Activated naive CD8-positive, alpha-beta T cell treated with anti-CD3 and anti-CD28 coated beads, Interleukin-2, amount 50 U/mL, for 16 hours (primary cell): ENCODE data around the gene ARID3C.

Source experiments
- DNase-seq: peaks from one replicate; pipeline ENCODE4 v3.0.0-alpha.2; 2020; ENCODE audit warnings: low read depth, low spot score

Gene ARID3C

DNA sequence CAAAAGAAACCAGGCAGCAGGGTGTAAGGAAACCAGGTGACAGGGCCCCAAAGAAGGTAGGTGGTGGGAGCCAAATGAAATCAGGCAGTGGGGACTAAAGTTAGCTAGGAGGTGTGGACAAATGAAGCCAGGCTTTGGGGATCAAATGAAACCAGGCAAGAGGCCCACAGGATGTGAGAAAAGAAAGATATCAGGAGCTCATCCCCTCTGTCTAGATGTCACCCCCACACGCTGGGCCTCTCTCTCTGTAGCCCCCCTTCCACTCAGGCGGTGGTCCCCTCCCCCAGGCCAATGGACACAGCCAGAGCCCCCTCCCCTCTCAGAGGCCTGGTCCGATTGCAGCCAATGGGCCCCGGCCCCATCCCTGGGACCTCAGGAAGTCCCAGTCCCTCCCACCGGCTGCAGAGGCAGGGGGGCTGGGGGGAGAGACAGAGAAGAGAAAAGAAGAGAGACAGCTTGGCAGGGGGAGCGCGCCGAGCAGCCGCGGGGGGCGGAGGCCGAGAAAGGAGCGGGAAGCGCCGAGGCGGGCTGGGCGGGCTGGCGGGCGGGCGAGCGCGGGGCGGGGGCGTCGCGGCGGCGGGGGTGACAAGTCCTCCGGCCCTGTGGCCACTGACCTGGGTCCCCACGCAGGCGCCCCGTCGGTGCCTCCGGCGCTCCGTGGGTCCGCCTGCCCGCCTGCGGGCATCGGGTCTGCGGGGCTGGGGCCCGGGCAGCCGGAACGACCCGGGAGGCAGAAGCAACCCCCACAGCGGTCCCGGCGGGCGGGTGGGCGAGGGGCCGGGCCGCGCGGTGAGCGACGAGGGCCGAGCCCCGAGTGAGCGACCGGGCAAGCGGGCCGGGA, 51.2 kb downstream of the ARID3C start:
- DNase-seq, result no peak

DNA sequence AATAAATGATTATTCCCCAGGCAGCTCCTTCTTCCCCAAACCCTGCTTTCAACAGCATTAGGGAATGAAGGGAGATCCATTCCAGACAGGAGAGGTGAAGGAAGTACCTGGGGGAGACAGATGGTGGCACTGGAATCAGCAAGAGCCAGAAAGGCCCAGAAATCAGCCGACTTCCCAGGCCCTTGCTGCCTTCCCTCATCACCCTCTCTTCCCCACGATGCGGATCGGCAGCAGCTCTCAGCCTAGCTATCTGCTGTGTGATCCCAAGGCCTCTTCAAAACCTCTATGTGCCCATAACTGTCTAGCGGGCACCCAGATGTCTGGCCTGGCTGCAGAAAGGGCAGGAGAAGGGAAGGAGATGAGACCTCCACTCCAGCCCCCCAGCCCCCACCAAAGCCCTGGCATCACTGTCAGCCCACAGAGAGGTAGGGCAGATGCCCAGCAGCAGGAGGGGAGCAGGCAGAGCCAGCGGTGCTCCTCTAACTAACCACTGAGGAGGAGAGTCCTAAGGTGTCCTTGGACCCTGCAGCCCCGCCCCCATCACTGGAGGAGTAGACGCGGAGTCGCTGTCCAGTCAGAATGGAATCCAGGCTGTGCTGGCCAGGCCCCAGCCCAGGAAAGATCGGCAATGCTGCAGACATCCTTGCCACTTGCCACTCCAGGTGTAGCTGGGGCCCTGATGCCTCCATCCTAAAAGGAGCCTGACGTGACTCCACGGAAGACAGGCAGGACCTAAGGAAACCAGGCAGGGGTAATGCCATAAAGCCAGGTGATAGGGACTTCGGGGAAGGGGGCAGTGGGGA, 52.1 kb downstream of the ARID3C start:
- DNase-seq, result no peak

DNA sequence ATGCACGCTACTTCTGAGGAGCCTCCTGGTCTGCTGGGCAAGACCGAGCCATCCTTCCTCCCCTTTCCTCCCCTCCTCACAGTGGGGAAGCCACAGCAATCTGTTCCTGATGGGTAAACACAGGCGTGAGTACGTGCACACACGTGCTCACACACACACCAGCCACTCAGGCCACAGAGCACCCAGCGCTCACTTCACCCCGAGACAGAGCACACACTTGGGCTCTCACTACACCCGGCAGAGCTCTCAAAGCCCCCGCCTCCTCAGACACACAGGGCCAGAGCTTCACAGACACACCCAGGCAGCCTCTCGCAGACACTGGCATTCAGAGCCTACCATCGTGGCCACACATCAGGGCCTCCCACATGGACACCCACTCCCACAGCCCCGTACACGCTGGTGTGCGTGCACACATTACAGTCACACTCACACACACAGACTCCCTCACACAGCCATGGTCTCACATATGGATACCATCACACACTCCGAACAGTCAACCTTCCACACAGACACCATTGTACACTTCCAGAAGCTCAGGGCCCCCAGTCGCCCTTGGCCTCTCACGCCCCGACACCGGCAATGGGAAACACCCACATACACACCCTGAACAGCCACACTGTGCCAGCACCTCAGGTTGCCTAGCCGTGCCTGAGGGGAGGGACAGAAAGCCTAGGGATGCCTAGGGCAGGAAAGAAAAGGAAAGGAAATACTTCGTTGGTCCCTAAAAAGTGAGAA, 52.8 kb downstream of the ARID3C start:
- no peak for DNase-seq

DNA sequence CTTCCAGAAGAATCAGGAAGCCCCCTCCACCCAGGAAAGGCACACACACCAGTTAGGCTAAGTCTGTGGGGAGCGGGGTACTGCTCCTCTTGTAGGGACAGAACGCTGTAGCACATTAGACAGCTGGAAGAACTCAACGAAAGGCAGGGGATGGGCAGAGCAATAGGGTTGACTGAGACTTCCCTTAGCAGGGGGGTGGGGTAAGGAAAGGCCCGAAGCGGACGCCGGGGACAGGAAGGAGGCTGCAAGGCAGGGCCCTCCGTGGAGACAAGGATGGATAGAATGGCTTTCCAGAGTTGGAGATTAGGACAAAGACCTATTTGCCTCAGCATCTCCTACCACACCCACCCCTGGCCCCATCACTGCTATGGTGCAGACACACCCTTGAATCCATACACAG, 53.6 kb downstream of the ARID3C start:
- DNase-seq, result no peak

DNA sequence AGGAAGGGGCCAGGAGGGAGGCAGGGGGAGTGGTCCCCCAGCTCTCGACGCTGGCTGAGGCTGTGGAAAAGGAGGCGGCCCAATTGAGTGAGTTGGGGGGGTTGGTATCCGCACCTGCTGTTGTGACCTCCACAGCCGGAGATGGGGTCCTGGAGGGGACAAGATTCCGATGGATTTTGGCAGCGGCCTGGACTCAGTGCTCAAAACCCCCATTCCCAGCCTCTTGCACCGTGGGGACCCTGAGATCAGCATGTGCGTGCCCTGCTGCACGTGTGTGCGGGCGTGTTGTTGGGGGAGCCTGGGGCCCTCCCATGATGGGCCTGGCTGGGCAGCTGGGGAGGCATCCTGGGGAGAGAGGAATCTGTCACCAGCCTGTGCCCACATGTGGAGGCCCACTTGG, 54.3 kb downstream of the ARID3C start:
- DNase-seq, result no peak

DNA sequence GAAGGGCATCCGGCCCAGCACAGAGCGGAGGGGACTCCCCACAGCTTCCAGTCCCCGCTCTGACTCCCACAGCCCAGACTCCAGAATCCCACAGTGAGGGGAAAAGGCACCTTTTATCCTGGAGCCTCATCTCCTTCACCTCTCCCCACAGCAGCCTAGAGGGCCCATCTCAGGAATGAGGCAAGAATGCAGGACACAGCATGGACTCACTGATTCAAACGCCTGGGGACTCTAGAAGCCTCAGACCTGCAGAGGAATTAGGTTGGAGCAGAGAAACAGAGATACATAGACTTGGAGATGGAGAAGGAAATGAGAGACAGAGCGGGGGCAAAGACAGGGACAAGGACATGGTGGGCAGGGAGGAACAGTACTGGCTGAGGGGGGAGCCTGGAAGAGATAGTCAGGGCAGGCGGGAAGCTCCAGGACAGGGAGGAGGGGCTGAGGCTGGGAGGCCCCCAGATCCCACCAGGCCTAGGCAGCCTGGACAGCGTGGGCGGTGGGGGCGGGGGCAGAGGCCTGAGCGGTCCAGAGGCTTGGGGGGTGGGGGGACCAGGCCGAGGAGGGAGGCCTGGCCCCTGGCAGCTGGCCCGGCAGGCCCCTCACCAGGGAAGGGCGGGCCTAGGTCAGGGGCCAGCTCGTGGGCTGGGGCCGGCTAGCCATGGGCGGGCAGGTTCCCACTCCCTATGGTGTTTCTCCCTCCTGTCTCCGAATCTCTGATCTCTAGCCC, 55.1 kb downstream of the ARID3C start:
- no peak for DNase-seq

DNA sequence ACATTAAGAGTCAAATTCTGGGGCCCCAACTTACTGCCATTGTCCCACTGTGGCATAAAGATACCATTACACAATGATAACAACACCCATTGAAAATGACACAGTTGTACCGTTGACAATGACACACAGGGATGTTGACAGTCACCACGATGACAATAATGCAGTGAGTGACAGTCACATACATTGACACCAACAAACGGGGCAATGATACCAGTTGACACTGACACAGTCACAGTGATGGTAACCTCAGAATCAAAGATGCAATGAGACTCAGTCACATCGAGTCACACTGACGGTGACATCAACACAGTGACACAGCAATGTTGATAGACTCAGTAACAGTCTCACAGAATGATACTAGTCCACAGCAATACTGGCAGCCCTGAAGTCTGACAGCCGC, 56.2 kb downstream of the ARID3C start:
- DNase-seq, result no peak

DNA sequence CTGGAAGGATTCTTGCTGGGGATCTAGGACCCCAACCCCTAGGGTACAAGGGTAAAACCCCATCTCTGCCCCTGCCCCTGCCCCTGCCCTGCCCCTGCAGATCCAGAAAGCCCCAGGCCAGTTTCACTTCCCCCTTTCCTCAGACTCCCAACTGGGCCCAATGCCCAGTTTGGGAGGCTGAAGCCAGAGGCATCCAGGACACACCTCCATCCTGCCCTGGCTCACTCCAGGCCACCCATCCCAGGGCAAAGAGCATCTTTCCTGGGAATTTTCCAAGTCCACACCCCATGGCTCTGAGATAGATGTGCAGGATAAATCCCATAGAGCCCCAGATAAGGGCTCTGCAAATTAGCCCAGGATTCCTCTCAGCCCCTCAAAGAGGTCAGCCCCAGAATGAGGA, 56.8 kb downstream of the ARID3C start:
- no peak for DNase-seq

DNA sequence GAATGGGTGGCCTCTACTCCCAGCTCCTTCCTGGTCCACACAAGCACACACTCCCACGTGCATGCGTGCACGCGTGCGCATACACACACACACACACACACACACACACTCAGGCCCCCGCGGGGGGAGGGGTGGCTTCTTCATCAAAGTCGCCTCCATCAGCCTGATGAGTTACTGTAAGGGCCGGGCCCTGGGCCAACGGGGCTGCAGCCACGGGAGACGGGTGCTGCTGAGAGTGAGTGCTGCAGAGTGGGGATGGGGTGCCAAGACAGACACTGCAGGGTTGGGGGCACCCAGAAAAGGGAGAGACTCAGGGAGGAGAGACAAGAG, 57.4 kb downstream of the ARID3C start:
- no peak for DNase-seq
